Measurements from ENCODE around the gene XXYLT1.

Gene XXYLT1

GRCh38 chr3:195106418-195106906 lies 164.5 kb downstream of the XXYLT1 start:
- peak; percentile 84 for DNase-seq

- DNase-seq, result no peak
These were observed 165.0 kb downstream of the XXYLT1 start for GRCh38 chr3:195105841-195106417.

- no peak for DNase-seq
These were observed 165.6 kb downstream of the XXYLT1 start for GRCh38 chr3:195105389-195105788.

- no peak for DNase-seq
These were observed 166.6 kb downstream of the XXYLT1 start for GRCh38 chr3:195104340-195104739.

GRCh38 chr3:195103623-195104022 lies 167.3 kb downstream of the XXYLT1 start:
- DNase-seq, result peak; percentile 30

GRCh38 chr3:195102609-195103467 lies 168.1 kb downstream of the XXYLT1 start:
- peak; percentile 29 for DNase-seq

GRCh38 chr3:195101927-195102608 lies 168.9 kb downstream of the XXYLT1 start:
- DNase-seq, result no peak

GRCh38 chr3:195101001-195101583 lies 169.9 kb downstream of the XXYLT1 start:
- peak; percentile 16 for DNase-seq

GRCh38 chr3:195099951-195100785 lies 170.8 kb downstream of the XXYLT1 start:
- no peak for DNase-seq

GRCh38 chr3:195098741-195099525 lies 172.0 kb downstream of the XXYLT1 start:
- peak; percentile 57 for DNase-seq

- no peak for DNase-seq
These were observed 173.4 kb downstream of the XXYLT1 start for GRCh38 chr3:195097331-195098255.

GRCh38 chr3:195096484-195097330 lies 174.3 kb downstream of the XXYLT1 start:
- no peak for DNase-seq

- DNase-seq, result peak; percentile 8
These were observed 174.9 kb downstream of the XXYLT1 start for GRCh38 chr3:195096053-195096452.

- DNase-seq, result no peak
These were observed 175.3 kb downstream of the XXYLT1 start for GRCh38 chr3:195095704-195096036.

GRCh38 chr3:195095035-195095703 lies 175.8 kb downstream of the XXYLT1 start:
- DNase-seq, result peak; percentile 64

- peak; percentile 69 for DNase-seq
These were observed 176.6 kb downstream of the XXYLT1 start for GRCh38 chr3:195094191-195094921.

GRCh38 chr3:195093731-195094130 lies 177.2 kb downstream of the XXYLT1 start:
- no peak for DNase-seq

Measured in eye (tissue), 1 donor.